ENCODE data around the gene PCYT1B. TPM values are rescaled to one million over a fixed set of nuclear protein-coding genes. Genes with fewer than 3 reads are reported as not detected.

PCYT1B gene
- 16.0 TPM for polyA plus RNA-seq (2013)

DNA sequence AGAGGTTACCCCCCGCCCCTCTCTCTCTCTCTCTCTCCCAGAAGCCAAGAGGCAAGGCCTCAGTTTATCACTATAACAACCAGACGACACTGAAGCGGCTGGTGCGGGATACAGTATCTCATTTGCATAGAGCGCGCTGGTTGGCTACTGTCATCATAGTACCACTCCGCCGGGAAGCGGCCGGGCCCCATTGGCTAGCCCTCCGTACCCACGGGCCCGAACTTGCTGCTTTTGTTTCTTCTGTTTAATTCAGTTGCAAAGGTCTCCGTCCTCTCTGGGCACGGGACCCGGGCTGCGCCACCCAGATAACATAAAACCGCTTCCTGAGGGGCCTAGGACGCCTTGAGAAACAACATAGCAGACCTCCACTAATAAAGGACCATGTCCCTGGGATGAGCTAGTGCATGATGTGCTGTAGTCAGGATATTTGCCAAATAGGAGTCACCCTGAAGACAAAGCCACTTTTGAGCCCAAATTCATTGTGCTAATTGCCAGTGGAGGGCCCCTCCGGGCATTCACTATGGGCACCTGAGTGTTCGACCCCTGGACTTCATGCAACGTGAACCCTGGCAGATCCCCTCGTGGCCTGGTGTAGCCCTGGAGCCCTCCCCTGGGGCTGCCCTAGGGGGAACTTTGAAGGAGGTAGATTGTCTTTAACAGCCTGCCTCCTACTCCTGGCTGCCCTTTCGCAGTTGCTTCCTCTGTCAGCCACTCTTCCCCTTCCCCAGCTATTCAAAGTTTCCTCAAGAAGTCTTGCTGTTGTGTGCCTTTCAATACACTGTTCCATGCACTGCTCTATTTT is at the start of gene PCYT1B:
Gene PCYT1B, minus strand, starts transcription at position 91 of the 802 bp plus-strand sequence. CDS start 242 bp downstream, outside the sequence.
- Histone ChIP-seq H3K4me3 (ENCODE audit: control insufficient read depth in 1 of 7, extremely low read depth in 1 of 7, insufficient read depth in 4 of 7, low read depth in 2 of 7, low read length in 6 of 7) (peak within 1 kb of the TSS; percentile 20 to 85 (median 64)), H3K27ac (ENCODE audit: insufficient read depth in 1 of 2, low read depth in 1 of 2, low read length in 2 of 2, poor library complexity in 1 of 2, severe bottlenecking in 2 of 2) (peak within 1 kb of the TSS; percentile 62 to 80), H3K9me3 (ENCODE audit: control extremely low read depth in 1 of 5, control insufficient read depth in 4 of 5, insufficient read depth in 2 of 5, low read depth in 1 of 5, low read length in 4 of 5) (no peaks in the 10 kb centered on the region), H3K36me3 (ENCODE audit: control insufficient read depth in 4 of 4, insufficient read depth in 4 of 4, low read length in 3 of 4) (peaks cover 0 to 2% (median 1%) of the 10 kb centered on the region in 4 experiments), H3K27me3 (replicated peaks in 2 of 5; ENCODE audit: control insufficient read depth in 4 of 5, insufficient read depth in 5 of 5, low read length in 4 of 5) (peaks cover 0 to 11% (median 0%) of the 10 kb centered on the region in 5 experiments), H3K4me1 (ENCODE audit: control extremely low read depth in 1 of 4, control insufficient read depth in 4 of 4, insufficient read depth in 4 of 4, low read length in 3 of 4) (peaks cover 0 to 15% (median 9%) of the 10 kb centered on the region in 4 experiments)
- ChIA-PET POLR2A (no interaction called here), CTCF (interaction anchor here (1.1 to 1.6 kb wide), 3 partner anchors 12 to 27 kb away, joined by 3 to 5 read pairs (median 4); no protein-coding TSS in a partner anchor)
- peak; percentile 85 to 97 (median 94) for DNase-seq
- WGBS (ENCODE audit: insufficient coverage): 36% methylated on average over 20 of the region's 24 CpGs

DNA sequence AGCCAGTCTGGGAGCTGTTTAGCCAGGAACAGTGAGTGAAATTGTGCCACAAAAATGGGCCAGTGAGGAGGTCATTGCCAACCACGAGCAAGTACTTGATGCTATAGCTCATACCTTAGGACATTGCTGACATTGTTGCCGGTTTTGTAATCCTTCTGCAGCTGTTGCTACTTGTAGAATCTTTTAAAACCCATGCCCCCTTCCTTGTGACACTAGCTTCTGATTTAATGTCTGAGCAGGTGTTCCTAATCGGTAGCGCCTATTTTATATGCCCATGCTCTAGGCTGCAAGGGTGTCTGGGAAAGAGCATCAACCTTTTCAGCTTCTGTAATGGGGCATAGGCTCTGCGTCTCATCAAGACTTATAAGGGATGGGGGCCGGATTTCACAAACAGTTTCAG is 49.1 kb upstream of the PCYT1B start:
- ChIA-PET POLR2A (no interaction called here), CTCF (no interaction called here)
- H3K27ac ChIP-seq (ENCODE audit: insufficient read depth in 1 of 2, low read depth in 1 of 2, low read length in 2 of 2, poor library complexity in 1 of 2, severe bottlenecking in 2 of 2): no peak overlapping the region
- H3K9me3 ChIP-seq (ENCODE audit: control extremely low read depth in 1 of 5, control insufficient read depth in 4 of 5, insufficient read depth in 2 of 5, low read depth in 1 of 5, low read length in 4 of 5): no peaks in the 10 kb centered on the region
- H3K27me3 ChIP-seq (replicated peaks in 2 of 5; ENCODE audit: control insufficient read depth in 4 of 5, insufficient read depth in 5 of 5, low read length in 4 of 5): no peaks in the 10 kb centered on the region
- peaks cover 0 to 10% (median 6%) of the 10 kb centered on the region in 4 experiments for H3K4me1 ChIP-seq (ENCODE audit: control extremely low read depth in 1 of 4, control insufficient read depth in 4 of 4, insufficient read depth in 4 of 4, low read length in 3 of 4)
- DNase-seq: no peak
- no peak overlapping the region for H3K4me3 ChIP-seq (ENCODE audit: control insufficient read depth in 1 of 7, extremely low read depth in 1 of 7, insufficient read depth in 4 of 7, low read depth in 2 of 7, low read length in 6 of 7)
- H3K36me3 ChIP-seq (ENCODE audit: control insufficient read depth in 4 of 4, insufficient read depth in 4 of 4, low read length in 3 of 4): peaks cover 0 to 11% (median 4%) of the 10 kb centered on the region in 4 experiments
- WGBS (ENCODE audit: insufficient coverage): 87% methylated on average over 6 of the region's 6 CpGs

DNA sequence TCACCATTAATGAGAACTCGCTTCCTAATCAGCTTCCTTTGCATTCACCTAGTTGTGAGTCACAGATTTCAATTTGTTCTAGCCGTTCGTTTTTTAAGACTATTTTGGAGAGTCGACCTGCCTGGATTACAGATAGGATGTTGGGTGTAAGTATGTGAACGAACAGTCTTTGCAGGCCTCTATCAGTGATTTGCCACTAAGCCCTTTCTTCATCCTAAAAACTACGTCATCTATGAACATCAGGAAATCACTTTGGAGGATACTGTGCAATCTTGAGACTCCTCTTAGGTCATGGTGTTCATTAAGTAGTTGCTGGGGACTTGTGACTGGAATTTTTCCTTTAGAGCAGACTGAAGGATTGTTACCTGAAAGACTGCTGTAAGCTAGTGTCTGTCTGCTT is 47.7 kb upstream of the PCYT1B start:
- ChIA-PET CTCF (no interaction called here), POLR2A (interaction anchor here (0.6 kb wide), 1 partner anchor 1007 kb away, joined by 3 read pairs; no protein-coding TSS in a partner anchor)
- Histone ChIP-seq H3K4me3 (ENCODE audit: control insufficient read depth in 1 of 7, extremely low read depth in 1 of 7, insufficient read depth in 4 of 7, low read depth in 2 of 7, low read length in 6 of 7) (peak overlapping the region in 4 of 7 experiments; percentile 69 to 86 (median 82)), H3K4me1 (ENCODE audit: control extremely low read depth in 1 of 4, control insufficient read depth in 4 of 4, insufficient read depth in 4 of 4, low read length in 3 of 4) (peaks cover 0 to 10% (median 6%) of the 10 kb centered on the region in 4 experiments), H3K9me3 (ENCODE audit: control extremely low read depth in 1 of 5, control insufficient read depth in 4 of 5, insufficient read depth in 2 of 5, low read depth in 1 of 5, low read length in 4 of 5) (no peaks in the 10 kb centered on the region), H3K27ac (ENCODE audit: insufficient read depth in 1 of 2, low read depth in 1 of 2, low read length in 2 of 2, poor library complexity in 1 of 2, severe bottlenecking in 2 of 2) (no peak overlapping the region), H3K27me3 (replicated peaks in 2 of 5; ENCODE audit: control insufficient read depth in 4 of 5, insufficient read depth in 5 of 5, low read length in 4 of 5) (no peaks in the 10 kb centered on the region), H3K36me3 (ENCODE audit: control insufficient read depth in 4 of 4, insufficient read depth in 4 of 4, low read length in 3 of 4) (peaks cover 0 to 8% (median 1%) of the 10 kb centered on the region in 4 experiments)
- WGBS (ENCODE audit: insufficient coverage): 67% methylated on average over 1 of the region's 6 CpGs
- no peak for DNase-seq

DNA sequence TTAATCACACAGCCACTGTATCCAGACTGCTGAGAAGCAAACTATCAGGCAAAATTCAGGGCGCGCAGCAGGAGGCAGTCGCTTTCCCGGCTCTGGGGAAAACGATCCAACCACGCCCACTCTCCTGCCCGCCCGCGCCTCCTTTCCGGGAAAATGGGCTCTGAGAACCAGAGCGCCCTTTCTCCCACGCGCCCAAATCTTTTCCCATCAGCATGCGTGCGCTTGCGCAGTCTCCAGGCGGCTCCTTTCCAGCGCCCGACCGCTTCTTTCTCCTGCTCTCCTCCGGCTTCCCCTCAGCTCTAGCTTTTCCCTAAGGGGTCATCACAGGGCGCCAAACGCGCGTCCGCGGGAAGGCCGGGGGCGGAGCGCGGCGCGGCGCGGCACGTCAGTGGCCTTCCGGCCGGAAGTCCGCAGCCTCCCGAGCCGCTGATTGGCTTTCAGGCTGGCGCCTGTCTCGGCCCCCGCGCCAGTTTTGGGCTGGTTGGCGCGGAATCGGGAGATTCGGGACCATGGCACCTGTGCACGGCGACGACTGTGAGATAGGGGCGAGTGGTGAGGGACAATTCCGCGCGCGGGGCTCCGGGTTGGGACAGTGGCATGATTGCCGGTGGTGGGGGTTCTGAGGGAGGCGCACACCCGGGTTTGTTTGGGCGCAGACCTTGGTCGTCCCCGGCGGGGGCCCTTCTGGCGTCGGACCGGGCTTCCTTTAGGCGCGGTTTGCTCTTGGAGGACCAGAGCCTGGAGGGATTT is 46.5 kb upstream of the PCYT1B start, which contains the start of gene POLA1:
Gene POLA1, plus strand, starts transcription at position 466 of the 750 bp plus-strand sequence. Its CDS starts 44 bp downstream, at position 510.
- ChIA-PET POLR2A (no interaction called here), CTCF (no interaction called here)
- Histone ChIP-seq H3K27ac (ENCODE audit: insufficient read depth in 1 of 2, low read depth in 1 of 2, low read length in 2 of 2, poor library complexity in 1 of 2, severe bottlenecking in 2 of 2) (peak within 1 kb of the TSS; percentile 77 to 86), H3K27me3 (replicated peaks in 2 of 5; ENCODE audit: control insufficient read depth in 4 of 5, insufficient read depth in 5 of 5, low read length in 4 of 5) (no peaks in the 10 kb centered on the region), H3K4me3 (ENCODE audit: control insufficient read depth in 1 of 7, extremely low read depth in 1 of 7, insufficient read depth in 4 of 7, low read depth in 2 of 7, low read length in 6 of 7) (peak within 1 kb of the TSS; percentile 68 to 86 (median 77)), H3K9me3 (ENCODE audit: control extremely low read depth in 1 of 5, control insufficient read depth in 4 of 5, insufficient read depth in 2 of 5, low read depth in 1 of 5, low read length in 4 of 5) (no peaks in the 10 kb centered on the region), H3K36me3 (ENCODE audit: control insufficient read depth in 4 of 4, insufficient read depth in 4 of 4, low read length in 3 of 4) (peaks cover 0 to 8% (median 0%) of the 10 kb centered on the region in 4 experiments), H3K4me1 (ENCODE audit: control extremely low read depth in 1 of 4, control insufficient read depth in 4 of 4, insufficient read depth in 4 of 4, low read length in 3 of 4) (peaks cover 0 to 10% (median 6%) of the 10 kb centered on the region in 4 experiments)
- peak; percentile 94 for DNase-seq
- 36% methylated on average over 60 of the region's 70 CpGs for WGBS (ENCODE audit: insufficient coverage)

DNA sequence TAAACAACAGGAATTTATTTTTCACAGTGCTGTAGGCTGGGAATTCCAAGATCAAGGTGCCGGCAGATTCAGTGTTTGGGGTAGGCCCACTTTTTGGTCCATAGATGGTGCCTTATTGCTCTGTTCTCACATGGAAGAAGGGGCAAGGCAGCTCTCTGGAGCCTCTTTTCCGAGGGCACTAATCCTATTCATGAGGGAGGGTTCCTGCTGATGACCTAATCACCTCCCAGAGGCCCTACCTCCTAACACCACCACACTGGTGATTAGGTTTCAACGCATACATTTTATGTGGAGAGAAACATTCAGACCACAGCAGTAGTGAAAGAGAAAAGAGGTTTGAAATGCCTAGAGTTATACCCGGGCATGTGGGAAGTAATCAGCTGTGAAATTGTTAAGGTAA is 45.2 kb upstream of the PCYT1B start:
- Histone ChIP-seq H3K27ac (ENCODE audit: insufficient read depth in 1 of 2, low read depth in 1 of 2, low read length in 2 of 2, poor library complexity in 1 of 2, severe bottlenecking in 2 of 2) (no peak overlapping the region), H3K27me3 (replicated peaks in 2 of 5; ENCODE audit: control insufficient read depth in 4 of 5, insufficient read depth in 5 of 5, low read length in 4 of 5) (no peaks in the 10 kb centered on the region), H3K4me1 (ENCODE audit: control extremely low read depth in 1 of 4, control insufficient read depth in 4 of 4, insufficient read depth in 4 of 4, low read length in 3 of 4) (peaks cover 0 to 10% (median 6%) of the 10 kb centered on the region in 4 experiments), H3K4me3 (ENCODE audit: control insufficient read depth in 1 of 7, extremely low read depth in 1 of 7, insufficient read depth in 4 of 7, low read depth in 2 of 7, low read length in 6 of 7) (no peak overlapping the region), H3K36me3 (ENCODE audit: control insufficient read depth in 4 of 4, insufficient read depth in 4 of 4, low read length in 3 of 4) (peaks cover 0 to 8% (median 0%) of the 10 kb centered on the region in 4 experiments), H3K9me3 (ENCODE audit: control extremely low read depth in 1 of 5, control insufficient read depth in 4 of 5, insufficient read depth in 2 of 5, low read depth in 1 of 5, low read length in 4 of 5) (no peaks in the 10 kb centered on the region)
- DNase-seq: no peak
- WGBS (ENCODE audit: insufficient coverage): 82% methylated on average over 1 of the region's 4 CpGs
- CTCF ChIA-PET: interaction anchor here (0.9 kb wide), 1 partner anchor 61 kb away, joined by 3 read pairs; no protein-coding TSS in a partner anchor
- POLR2A ChIA-PET: no interaction called here

DNA sequence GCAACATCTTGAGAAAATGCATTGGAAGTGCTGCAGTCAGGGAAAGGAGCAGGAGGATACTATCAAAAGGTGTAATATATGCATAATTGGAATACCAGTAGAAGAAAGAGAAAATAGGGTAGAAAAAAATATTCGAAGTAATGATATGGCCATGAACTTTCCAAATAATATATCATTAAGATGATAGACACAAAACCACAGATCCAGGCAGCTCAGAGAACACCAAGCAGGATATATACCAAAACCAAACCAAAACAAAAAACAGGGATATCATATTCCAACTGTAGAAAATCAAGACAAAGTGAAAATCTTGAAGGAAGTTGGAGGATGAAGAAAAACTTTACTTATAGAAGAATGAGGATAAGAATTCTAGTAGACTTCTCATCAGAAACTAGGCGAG is 36.9 kb upstream of the PCYT1B start:
- no peak for DNase-seq
- H3K27me3 ChIP-seq (replicated peaks in 2 of 5; ENCODE audit: control insufficient read depth in 4 of 5, insufficient read depth in 5 of 5, low read length in 4 of 5): peaks cover 0 to 4% (median 0%) of the 10 kb centered on the region in 5 experiments
- peaks cover 0 to 2% (median 0%) of the 10 kb centered on the region in 5 experiments for H3K9me3 ChIP-seq (ENCODE audit: control extremely low read depth in 1 of 5, control insufficient read depth in 4 of 5, insufficient read depth in 2 of 5, low read depth in 1 of 5, low read length in 4 of 5)
- H3K27ac ChIP-seq (ENCODE audit: insufficient read depth in 1 of 2, low read depth in 1 of 2, low read length in 2 of 2, poor library complexity in 1 of 2, severe bottlenecking in 2 of 2): no peak overlapping the region
- H3K36me3 ChIP-seq (ENCODE audit: control insufficient read depth in 4 of 4, insufficient read depth in 4 of 4, low read length in 3 of 4): no peaks in the 10 kb centered on the region
- H3K4me3 ChIP-seq (ENCODE audit: control insufficient read depth in 1 of 7, extremely low read depth in 1 of 7, insufficient read depth in 4 of 7, low read depth in 2 of 7, low read length in 6 of 7): no peak overlapping the region
- ChIA-PET POLR2A (no interaction called here), CTCF (no interaction called here)
- no peaks in the 10 kb centered on the region for H3K4me1 ChIP-seq (ENCODE audit: control extremely low read depth in 1 of 4, control insufficient read depth in 4 of 4, insufficient read depth in 4 of 4, low read length in 3 of 4)
- no CpG with 5 or more reads among the region's 2 CpGs for WGBS (ENCODE audit: insufficient coverage)
